Tibial nerve (tissue), 3 donors: Measurements from ENCODE around the gene ISM1.

Experiments used
- POLR2A ChIP-seq, 2 donors: fragments of 450-650 bp; IDR thresholded peaks; one replicate each; pipeline ENCODE4 v1.6.1; 2017; ENCODE audit warnings: antibody characterized with exemption in 2 of 2, mild to moderate bottlenecking in 2 of 2, moderate library complexity in 2 of 2
- TF ChIP-seq, protein P1 (sequence below), 5 experiments: fragments of 200-600 bp in 3 of 5; fragments of 450-650 bp in 2 of 5; sonication (generic) in 3 of 5; IDR thresholded peaks; one replicate each; pipeline ENCODE4 v1.5.1; 2016 to 2019; ENCODE audit warnings: antibody characterized with exemption in 5 of 5, mild to moderate bottlenecking in 3 of 5, moderate library complexity in 2 of 5

DNA sequence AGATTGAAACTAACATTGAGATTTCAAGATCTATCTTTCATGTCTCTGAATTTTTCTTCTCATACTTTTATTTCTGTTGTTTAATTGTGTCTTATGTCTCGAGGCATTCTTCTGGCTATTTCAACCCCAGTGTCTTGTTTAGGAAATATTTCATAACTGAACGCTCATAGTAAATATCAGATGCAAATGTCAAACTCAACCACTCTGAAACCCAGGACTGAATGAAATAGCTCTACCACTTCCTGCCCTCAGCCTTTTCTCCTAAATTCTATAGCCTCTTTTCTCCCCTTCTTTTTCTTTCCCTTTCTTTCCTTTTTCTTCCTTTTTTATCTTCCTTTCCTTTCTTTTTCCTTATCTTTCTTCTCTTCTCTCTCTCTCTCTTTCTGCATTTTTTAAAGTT is 7.7 kb downstream of the ISM1 start:
- no peak for TF ChIP-seq POLR2A (IDR thresholded peaks at IDR 0.05)
- TF ChIP-seq, protein P1, sequence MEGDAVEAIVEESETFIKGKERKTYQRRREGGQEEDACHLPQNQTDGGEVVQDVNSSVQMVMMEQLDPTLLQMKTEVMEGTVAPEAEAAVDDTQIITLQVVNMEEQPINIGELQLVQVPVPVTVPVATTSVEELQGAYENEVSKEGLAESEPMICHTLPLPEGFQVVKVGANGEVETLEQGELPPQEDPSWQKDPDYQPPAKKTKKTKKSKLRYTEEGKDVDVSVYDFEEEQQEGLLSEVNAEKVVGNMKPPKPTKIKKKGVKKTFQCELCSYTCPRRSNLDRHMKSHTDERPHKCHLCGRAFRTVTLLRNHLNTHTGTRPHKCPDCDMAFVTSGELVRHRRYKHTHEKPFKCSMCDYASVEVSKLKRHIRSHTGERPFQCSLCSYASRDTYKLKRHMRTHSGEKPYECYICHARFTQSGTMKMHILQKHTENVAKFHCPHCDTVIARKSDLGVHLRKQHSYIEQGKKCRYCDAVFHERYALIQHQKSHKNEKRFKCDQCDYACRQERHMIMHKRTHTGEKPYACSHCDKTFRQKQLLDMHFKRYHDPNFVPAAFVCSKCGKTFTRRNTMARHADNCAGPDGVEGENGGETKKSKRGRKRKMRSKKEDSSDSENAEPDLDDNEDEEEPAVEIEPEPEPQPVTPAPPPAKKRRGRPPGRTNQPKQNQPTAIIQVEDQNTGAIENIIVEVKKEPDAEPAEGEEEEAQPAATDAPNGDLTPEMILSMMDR (IDR thresholded peaks at IDR 0.05), result no peak
